Neural cell (in vitro differentiated cells): ENCODE data around the gene C6orf141. TPM values are rescaled to one million over a fixed set of nuclear protein-coding genes. Genes with fewer than 3 reads are reported as not detected.

Source experiments
- H2AFZ ChIP-seq: fragments of 200-600, 300-800 bp; sonication (generic), shearing (Covaris generic); 2 replicates; pipeline ENCODE4 v1.6.0; 2014; ENCODE audit warnings: low read depth, mild to moderate bottlenecking, antibody characterized with exemption, low read length, moderate library complexity
- H3F3A ChIP-seq: fragments of 200-600 bp; shearing (Covaris generic); 2 replicates; pipeline ENCODE4 v1.6.1; 2016; ENCODE audit warnings: mild to moderate bottlenecking, moderate library complexity, mixed read lengths, antibody characterized with exemption, low read length; ENCODE audit not compliant: insufficient read depth, poor library complexity, severe bottlenecking
- H3K27ac ChIP-seq: fragments of 200-600, 300-800 bp; sonication (generic), shearing (Covaris generic); 2 replicates; pipeline ENCODE4 v1.5.1; 2014; ENCODE audit warnings: mild to moderate bottlenecking, low read length, moderate library complexity
- H3K27me3 ChIP-seq: fragments of 300-800, 200-600 bp; sonication (generic), shearing (Covaris generic); 2 replicates; pipeline ENCODE4 v1.6.0; 2014; ENCODE audit warnings: mild to moderate bottlenecking, low read depth, low read length, moderate library complexity; ENCODE audit not compliant: insufficient read depth
- H3K36me3 ChIP-seq: fragments of 300-800, 200-600 bp; sonication (generic), shearing (Covaris generic); 2 replicates; pipeline ENCODE4 v1.5.1; 2014; ENCODE audit warnings: mild to moderate bottlenecking, antibody characterized with exemption, low read length, moderate library complexity; ENCODE audit not compliant: insufficient read depth
- H3K4me2 ChIP-seq: fragments of 300-800, 200-600 bp; sonication (generic), shearing (Covaris generic); 2 replicates; pipeline ENCODE4 v1.6.0; 2014; ENCODE audit warnings: mild to moderate bottlenecking, low read length
- H3K4me3 ChIP-seq: fragments of 300-800, 200-600 bp; sonication (generic), shearing (Covaris generic); 2 replicates; pipeline ENCODE4 v1.5.1; 2014; ENCODE audit warnings: mild to moderate bottlenecking, low read length, moderate library complexity
- H3K79me2 ChIP-seq: fragments of 200-600 bp; shearing (Covaris generic); replicated peaks from 2 replicates; pipeline ENCODE4 v1.6.0; 2014; ENCODE audit warnings: mild to moderate bottlenecking, low read length, moderate library complexity; ENCODE audit not compliant: insufficient read depth
- H3K9ac ChIP-seq: fragments of 300-800, 200-600 bp; sonication (generic), shearing (Covaris generic); 2 replicates; pipeline ENCODE4 v1.6.1; 2016; ENCODE audit warnings: mild to moderate bottlenecking, low read length, mixed read lengths
- H3K9me2 ChIP-seq: fragments of 200-600 bp; shearing (Covaris generic); 2 replicates; pipeline ENCODE4 v1.6.1; 2016; ENCODE audit warnings: mild to moderate bottlenecking, low read length, mixed read lengths; ENCODE audit not compliant: insufficient read depth
- H3K9me3 ChIP-seq: fragments of 200-600, 300-800 bp; sonication (generic), shearing (Covaris generic); 2 replicates; pipeline ENCODE4 v1.6.1; 2016; ENCODE audit warnings: mild to moderate bottlenecking, mixed run types, low read length, moderate library complexity, mixed read lengths
- H4K20me1 ChIP-seq: fragments of 200-600 bp; shearing (Covaris generic); 2 replicates; pipeline ENCODE4 v1.6.1; 2016; ENCODE audit warnings: mild to moderate bottlenecking, mixed run types; ENCODE audit not compliant: insufficient read depth
- CTCF ChIP-seq: fragments of 450-650 bp; IDR thresholded peaks from 2 replicates; pipeline ENCODE4 v1.5.1; 2014; ENCODE audit warnings: antibody characterized with exemption, mild to moderate bottlenecking, moderate library complexity; ENCODE audit not compliant: poor library complexity, severe bottlenecking
- EP300 ChIP-seq: fragments of 450-650 bp; conservative IDR thresholded peaks from 2 replicates; pipeline ENCODE4 v1.6.1; 2014; ENCODE audit warnings: antibody characterized with exemption, mild to moderate bottlenecking, moderate library complexity; ENCODE audit not compliant: poor library complexity, severe bottlenecking
- EZH2 ChIP-seq: fragments of 200-600, 300-800 bp; shearing (Covaris generic), sonication (generic); IDR thresholded peaks from 2 replicates; pipeline ENCODE4 v1.6.1; 2014; ENCODE audit warnings: antibody characterized with exemption, low read length, borderline replicate concordance, mild to moderate bottlenecking; ENCODE audit not compliant: insufficient read depth, poor library complexity, severe bottlenecking
- MXI1 ChIP-seq: fragments of 450-650 bp; conservative IDR thresholded peaks from 2 replicates; pipeline ENCODE4 v1.6.1; 2014; ENCODE audit warnings: antibody characterized with exemption, mild to moderate bottlenecking; ENCODE audit not compliant: poor library complexity, severe bottlenecking
- POLR2AphosphoS5 ChIP-seq: IDR thresholded peaks from 2 replicates; pipeline ENCODE4 v1.6.1; 2012
- RAD21 ChIP-seq: fragments of 450-650 bp; conservative IDR thresholded peaks from 2 replicates; pipeline ENCODE4 v1.6.1; 2014; ENCODE audit warnings: antibody characterized with exemption, mild to moderate bottlenecking, moderate library complexity
- REST ChIP-seq: IDR thresholded peaks from 2 replicates; pipeline ENCODE4 v1.6.1; 2012; ENCODE audit warnings: borderline replicate concordance
- SMC3 ChIP-seq: fragments of 450-650 bp; conservative IDR thresholded peaks from 2 replicates; pipeline ENCODE4 v1.6.1; 2014; ENCODE audit warnings: antibody characterized with exemption, mild to moderate bottlenecking, moderate library complexity; ENCODE audit not compliant: poor library complexity
- TAF1 ChIP-seq: IDR thresholded peaks from 2 replicates; pipeline ENCODE4 v1.6.1; 2012; ENCODE audit warnings: low read depth
- polyA plus RNA-seq: library from polyadenylated mRNA; depleted of rRNA; stranded (reverse); fragments of >200 nt; gene quantifications from 2 replicates; pipeline ENCODE4 v1.2.3, GENCODE V29; 2014

The C6orf141 gene
- polyA plus RNA-seq, 1 donor from 2014 or later: not detected

GRCh38 chr6:49576618-49577017, 26.1 kb downstream of the C6orf141 start:
- Histone ChIP-seq H3K9me2 (no peaks in the 10 kb centered on the region), H3K9me3 (no peaks in the 10 kb centered on the region), H3K4me2 (no peak overlapping the region), H2AFZ (no peak overlapping the region), H3K79me2 (no peaks in the 10 kb centered on the region), H3F3A (no peaks in the 10 kb centered on the region), H3K27ac (no peak overlapping the region), H3K36me3 (no peaks in the 10 kb centered on the region), H3K4me3 (no peak overlapping the region), H3K27me3 (no peaks in the 10 kb centered on the region), H4K20me1 (no peaks in the 10 kb centered on the region), H3K9ac (no peak overlapping the region)
- no peak for TF ChIP-seq EZH2
- no peak for TF ChIP-seq CTCF
- no peak for TF ChIP-seq EP300
- TF ChIP-seq RAD21: no peak
- no peak for TF ChIP-seq POLR2AphosphoS5

GRCh38 chr6:49579649-49580048, 29.2 kb downstream of the C6orf141 start:
- Histone ChIP-seq H3K9me3 (no peaks in the 10 kb centered on the region), H3K9me2 (no peaks in the 10 kb centered on the region), H3K27ac (no peak overlapping the region), H2AFZ (no peak overlapping the region), H3K4me2 (no peak overlapping the region), H3K79me2 (no peaks in the 10 kb centered on the region), H4K20me1 (no peaks in the 10 kb centered on the region), H3K9ac (no peak overlapping the region), H3K27me3 (no peaks in the 10 kb centered on the region), H3K36me3 (no peaks in the 10 kb centered on the region), H3F3A (no peaks in the 10 kb centered on the region), H3K4me3 (no peak overlapping the region)
- TF ChIP-seq SMC3 (no peak), EP300 (no peak), EZH2 (no peak), MXI1 (no peak), TAF1 (no peak), POLR2AphosphoS5 (no peak), CTCF (no peak), RAD21 (no peak)

- H3K79me2 ChIP-seq: no peaks in the 10 kb centered on the region
- TF ChIP-seq POLR2AphosphoS5 (no peak), EP300 (no peak), MXI1 (no peak), RAD21 (no peak), EZH2 (no peak), TAF1 (no peak), REST (no peak), CTCF (no peak), SMC3 (no peak)
- H3K4me2 ChIP-seq: no peak overlapping the region
- no peaks in the 10 kb centered on the region for H4K20me1 ChIP-seq
- H2AFZ ChIP-seq: no peak overlapping the region
- no peak overlapping the region for H3K4me3 ChIP-seq
- no peaks in the 10 kb centered on the region for H3K9me3 ChIP-seq
- no peaks in the 10 kb centered on the region for H3K36me3 ChIP-seq
- H3K27ac ChIP-seq: no peak overlapping the region
- H3K27me3 ChIP-seq: no peaks in the 10 kb centered on the region
- H3F3A ChIP-seq: no peaks in the 10 kb centered on the region
- no peaks in the 10 kb centered on the region for H3K9me2 ChIP-seq
- H3K9ac ChIP-seq: no peak overlapping the region
Measured at GRCh38 chr6:49582529-49582928, 32.1 kb downstream of the C6orf141 start.
